GM21360 (cell line): Measurements from ENCODE around the gene TMEM178A.

ENCODE experiments used
- ATAC-seq: cut with Tn5 transposase; IDR thresholded peaks from one replicate; pipeline ENCODE4 v1.9.1; 2021; ENCODE audit warnings: mild to moderate bottlenecking, moderate library complexity; ENCODE audit not compliant: unreplicated experiment

Gene TMEM178A

DNA sequence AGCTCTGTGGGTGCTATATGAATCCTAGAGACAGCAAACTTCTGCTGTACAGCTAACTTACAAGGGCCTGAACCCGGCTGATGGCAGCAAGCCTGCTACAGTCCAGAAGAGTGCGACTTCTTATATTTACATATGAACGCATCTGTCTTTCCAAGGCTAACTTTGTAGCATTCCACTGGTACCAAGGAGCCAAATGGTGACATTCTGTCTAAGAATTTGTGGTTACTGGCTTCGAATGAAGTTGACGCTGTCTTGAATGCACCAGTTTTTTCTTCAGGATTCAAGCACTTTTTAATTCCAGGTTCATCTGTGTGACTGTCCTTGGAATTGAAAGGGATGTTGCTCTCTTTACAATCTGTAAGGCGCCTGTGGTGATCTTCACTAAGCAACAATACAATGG, 70.9 kb downstream of the TMEM178A start:
- ATAC-seq, result no peak

DNA sequence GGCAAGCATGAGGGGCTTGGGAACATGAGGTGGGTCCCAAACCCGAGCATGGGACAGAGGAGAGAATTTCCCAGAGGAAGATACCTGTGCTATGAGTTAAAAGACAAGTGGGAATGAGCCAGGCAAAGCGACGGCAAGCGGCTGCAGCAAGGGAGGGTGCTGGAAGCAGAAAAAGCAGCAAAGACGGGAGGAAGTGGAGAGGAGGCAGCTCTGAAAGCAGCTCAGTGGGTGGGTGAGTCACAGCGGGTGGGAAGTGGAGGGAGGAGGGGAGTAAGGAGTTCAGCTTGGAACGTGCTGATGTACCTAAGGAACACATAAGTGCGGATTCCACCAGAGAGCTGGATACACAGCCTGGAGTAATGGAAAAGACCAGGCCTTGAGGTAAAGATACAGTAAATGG, 71.9 kb downstream of the TMEM178A start:
- no peak for ATAC-seq

DNA sequence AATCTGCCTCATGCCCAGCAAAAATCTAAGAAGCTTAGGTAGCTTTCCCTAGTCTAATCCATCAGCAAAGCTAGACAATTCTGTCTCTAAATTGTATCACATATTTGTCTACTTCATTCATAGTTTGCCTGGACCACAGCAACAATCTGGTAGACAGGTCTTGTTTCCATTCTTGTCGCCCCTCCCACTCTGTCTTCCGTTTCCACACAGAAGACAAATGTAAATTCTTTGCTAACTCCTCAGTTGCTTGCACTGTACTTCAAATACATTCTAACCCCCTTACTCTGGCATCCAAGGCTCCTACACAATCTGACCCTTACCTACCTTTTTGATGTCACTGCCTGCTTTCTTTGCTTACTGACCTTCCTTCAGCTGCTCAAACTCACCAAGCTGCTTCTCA, 73.2 kb downstream of the TMEM178A start:
- ATAC-seq, result no peak

DNA sequence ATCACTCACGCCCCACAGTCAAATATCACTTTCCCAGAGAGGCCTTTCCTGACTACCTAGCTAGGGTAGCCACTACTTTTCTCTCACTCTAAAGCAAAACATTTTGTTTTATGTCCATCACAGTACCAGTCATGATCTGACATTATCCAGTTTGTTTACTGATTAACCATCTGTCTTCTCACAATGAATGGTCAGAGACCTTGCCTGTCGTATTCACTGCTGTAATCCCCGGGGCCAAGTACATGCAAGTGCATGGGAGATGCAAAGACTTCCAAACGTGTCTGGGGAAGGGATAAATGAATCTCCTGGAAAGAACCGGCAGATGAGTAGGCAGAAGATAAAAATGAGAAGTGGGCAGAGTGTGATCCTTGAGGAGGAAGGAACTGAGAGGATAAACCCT, 73.7 kb downstream of the TMEM178A start:
- no peak for ATAC-seq

DNA sequence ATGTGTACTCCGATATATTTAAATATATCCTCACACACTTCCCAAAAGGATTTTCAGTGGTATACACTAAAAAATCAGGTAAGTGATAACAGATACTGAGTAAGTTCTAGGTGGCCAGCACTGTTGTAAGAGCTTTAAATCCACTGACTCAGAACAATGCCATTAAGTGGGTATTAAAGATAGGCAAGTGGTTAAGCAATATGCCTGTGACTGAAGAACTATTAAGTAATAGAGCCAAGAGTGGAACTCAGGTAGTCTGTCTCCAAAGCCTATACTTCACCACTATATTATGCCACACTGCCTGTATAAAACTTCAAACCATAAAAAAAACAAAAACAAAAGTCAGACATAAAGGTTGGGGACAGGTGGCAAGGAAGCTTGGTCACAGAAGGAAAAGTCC, 76.2 kb downstream of the TMEM178A start:
- no peak for ATAC-seq

DNA sequence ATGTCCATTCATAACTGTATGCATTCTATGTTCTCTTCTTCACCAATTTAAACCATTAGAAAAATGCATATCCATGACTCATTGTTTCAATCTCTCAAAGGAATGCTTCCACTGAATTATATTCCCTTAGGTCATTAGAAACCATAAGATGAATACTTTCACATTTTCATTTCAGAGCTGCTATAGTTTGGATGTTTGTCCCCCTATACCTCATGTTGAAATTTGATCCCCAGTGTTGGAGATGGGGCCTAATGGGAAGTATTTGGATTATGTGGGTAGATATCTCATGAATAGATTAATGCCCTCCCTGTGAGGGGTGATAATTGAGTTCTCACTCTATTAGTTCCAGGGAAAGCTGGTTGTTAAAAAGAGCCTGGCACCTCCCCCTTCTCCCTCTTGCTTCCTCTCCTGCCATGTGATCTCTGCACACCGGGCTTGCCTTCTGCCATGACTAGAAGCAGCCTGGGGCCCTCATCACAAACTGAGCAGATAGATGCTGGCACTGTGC, 77.6 kb downstream of the TMEM178A start:
- no peak for ATAC-seq

- no peak for ATAC-seq
Measured at GRCh38 chr2:39755466-39755865, 89.7 kb downstream of the TMEM178A start.

- ATAC-seq, result no peak
Measured at GRCh38 chr2:39757156-39757555, 91.4 kb downstream of the TMEM178A start.

DNA sequence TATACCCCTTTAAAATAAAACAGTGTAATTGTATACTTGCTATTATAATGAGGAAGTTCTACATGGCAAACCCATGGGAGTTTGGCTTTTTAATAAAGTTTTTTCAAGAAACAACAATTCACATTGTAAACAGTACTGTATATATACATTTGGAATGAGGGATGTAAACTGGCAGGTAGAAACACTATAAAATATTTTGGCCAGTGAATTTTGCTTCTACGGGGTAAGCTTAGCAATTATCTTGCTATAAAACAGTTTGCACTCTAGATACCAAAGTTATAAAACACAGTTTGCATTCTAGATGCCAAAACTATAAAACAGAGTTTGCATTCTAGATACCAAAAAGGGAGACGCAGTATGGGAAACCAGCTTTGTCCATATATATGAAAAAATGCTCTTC, 96.7 kb downstream of the TMEM178A start:
- ATAC-seq, result no peak
